ENCODE data around the gene PTPN21.
A peak's percentile ranks its signal among the peaks of the same experiment; 100 is the strongest.

Gene PTPN21

GRCh38 chr14:88565427-88565826 lies 10.6 kb upstream of the PTPN21 start:
- peaks cover 2% of the 10 kb centered on the region for H3K4me1 ChIP-seq (ENCODE audit: insufficient read depth, insufficient read length)
- peaks cover 40% of the 10 kb centered on the region for H3K36me3 ChIP-seq (ENCODE audit: insufficient read depth, insufficient read length, low read length)
- no peaks in the 10 kb centered on the region for H3K9me3 ChIP-seq (ENCODE audit: insufficient read depth, low read length)
- no peak overlapping the region for H3K9ac ChIP-seq (ENCODE audit: insufficient read length, low read depth)
- DNase-seq (ENCODE audit: low read depth, low spot score): no peak
- no peaks in the 10 kb centered on the region for H3K27me3 ChIP-seq (ENCODE audit: insufficient read depth, insufficient read length)
- TF ChIP-seq SUZ12 (IDR thresholded peaks at IDR 0.05; ENCODE audit: extremely low read depth, insufficient read depth, insufficient read length): no peak
- no peak for TF ChIP-seq ZNF274 (IDR thresholded peaks at IDR 0.05; ENCODE audit: low read depth, low read length)
- no peak for TF ChIP-seq YY1 (IDR thresholded peaks at IDR 0.05; ENCODE audit: insufficient read depth, insufficient read length)
- H3K4me3 ChIP-seq (ENCODE audit: insufficient read length, low read depth): no peak overlapping the region

GRCh38 chr14:88563845-88564244 lies 9.0 kb upstream of the PTPN21 start:
- Histone ChIP-seq H3K9me3 (ENCODE audit: insufficient read depth, low read length) (no peaks in the 10 kb centered on the region), H3K4me1 (ENCODE audit: insufficient read depth, insufficient read length) (peaks cover 2% of the 10 kb centered on the region), H3K27me3 (ENCODE audit: insufficient read depth, insufficient read length) (no peaks in the 10 kb centered on the region), H3K9ac (ENCODE audit: insufficient read length, low read depth) (peak overlapping the region; percentile 95), H3K4me3 (ENCODE audit: insufficient read length, low read depth) (peak overlapping the region; percentile 88), H3K36me3 (ENCODE audit: insufficient read depth, insufficient read length, low read length) (peaks cover 24% of the 10 kb centered on the region)
- TF ChIP-seq SUZ12 (IDR thresholded peaks at IDR 0.05; ENCODE audit: extremely low read depth, insufficient read depth, insufficient read length): no peak
- no peak for TF ChIP-seq ZNF274 (IDR thresholded peaks at IDR 0.05; ENCODE audit: low read depth, low read length)
- no peak for DNase-seq (ENCODE audit: low read depth, low spot score)

DNA sequence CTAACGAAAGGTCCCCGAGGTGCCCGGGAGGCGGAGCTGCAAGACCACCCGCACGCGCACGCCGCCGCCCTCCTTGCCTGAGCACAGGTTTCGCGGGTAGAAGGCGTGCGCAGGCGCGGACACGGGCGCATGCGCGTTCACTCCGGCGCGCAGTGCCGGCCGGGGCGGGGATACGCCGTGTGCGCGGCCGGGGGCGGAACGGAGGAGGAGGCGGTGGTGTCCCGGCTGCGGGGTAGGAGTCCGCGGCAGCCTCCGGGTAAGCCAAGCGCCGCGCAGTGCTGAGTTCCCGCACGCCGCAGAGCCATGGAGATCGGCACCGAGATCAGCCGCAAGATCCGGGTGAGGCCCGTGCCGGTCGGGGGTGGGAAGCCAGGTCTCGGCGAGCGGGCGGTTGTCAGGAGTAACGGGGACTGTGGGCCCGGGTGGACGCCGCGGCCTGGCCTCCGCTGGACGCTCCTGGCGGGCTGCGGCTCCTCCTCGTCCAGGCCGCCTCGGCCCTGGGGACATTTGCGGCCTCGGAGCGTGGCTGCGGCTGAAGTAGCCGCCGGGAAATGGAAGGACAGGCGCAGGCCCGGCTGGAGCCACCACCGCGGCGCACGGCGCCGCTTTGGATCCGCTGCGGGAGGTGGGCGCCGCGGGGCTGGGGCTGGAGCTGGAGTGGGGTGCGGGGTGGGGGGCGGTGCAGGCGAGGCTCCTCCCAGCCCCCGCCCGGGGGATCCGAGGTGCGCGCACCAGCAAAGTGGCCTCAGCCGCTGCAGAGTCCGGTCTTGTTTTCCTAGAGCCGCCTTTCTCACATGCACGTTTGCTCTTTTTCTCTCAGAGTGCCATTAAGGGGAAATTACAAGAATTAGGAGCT lies 8.3 kb upstream of the PTPN21 start, which contains the start of gene ZC3H14:
ZC3H14 (plus strand) TSS at position 207 of the 856 bp plus-strand sequence; CDS start at position 304, 97 bp downstream.
- Histone ChIP-seq H3K4me3 (ENCODE audit: insufficient read length, low read depth) (peak within 1 kb of the TSS; percentile 88), H3K9ac (ENCODE audit: insufficient read length, low read depth) (peak within 1 kb of the TSS; percentile 95), H3K27me3 (ENCODE audit: insufficient read depth, insufficient read length) (no peaks in the 10 kb centered on the region), H3K9me3 (ENCODE audit: insufficient read depth, low read length) (no peaks in the 10 kb centered on the region), H3K4me1 (ENCODE audit: insufficient read depth, insufficient read length) (peaks cover 2% of the 10 kb centered on the region), H3K36me3 (ENCODE audit: insufficient read depth, insufficient read length, low read length) (peaks cover 16% of the 10 kb centered on the region)
- peak; percentile 75 for DNase-seq (ENCODE audit: low read depth, low spot score)
- TF ChIP-seq ZNF274 (IDR thresholded peaks at IDR 0.05; ENCODE audit: low read depth, low read length) (no peak), SUZ12 (IDR thresholded peaks at IDR 0.05; ENCODE audit: extremely low read depth, insufficient read depth, insufficient read length) (no peak), YY1 (IDR thresholded peaks at IDR 0.05; ENCODE audit: insufficient read depth, insufficient read length) (no peak)

DNA sequence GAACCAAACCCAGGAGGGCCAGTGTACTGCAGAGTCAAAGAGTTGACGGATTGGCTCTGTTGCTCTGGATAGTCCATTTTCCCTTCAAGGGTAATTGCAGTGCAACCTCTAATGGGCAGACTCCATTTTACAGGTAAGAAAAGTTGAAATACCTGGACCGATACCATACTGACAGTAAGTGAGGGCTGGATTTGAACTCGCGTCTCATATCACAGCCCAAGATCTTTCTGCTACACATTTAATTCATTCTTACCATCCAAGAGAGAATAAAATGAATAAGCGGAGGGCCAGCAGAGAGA lies 7.7 kb upstream of the PTPN21 start:
- TF ChIP-seq YY1 (IDR thresholded peaks at IDR 0.05; ENCODE audit: insufficient read depth, insufficient read length) (no peak), ZNF274 (IDR thresholded peaks at IDR 0.05; ENCODE audit: low read depth, low read length) (no peak), SUZ12 (IDR thresholded peaks at IDR 0.05; ENCODE audit: extremely low read depth, insufficient read depth, insufficient read length) (no peak)
- Histone ChIP-seq H3K9me3 (ENCODE audit: insufficient read depth, low read length) (no peaks in the 10 kb centered on the region), H3K9ac (ENCODE audit: insufficient read length, low read depth) (peak overlapping the region; percentile 95), H3K4me1 (ENCODE audit: insufficient read depth, insufficient read length) (peaks cover 2% of the 10 kb centered on the region), H3K4me3 (ENCODE audit: insufficient read length, low read depth) (peak overlapping the region; percentile 88), H3K36me3 (ENCODE audit: insufficient read depth, insufficient read length, low read length) (peaks cover 11% of the 10 kb centered on the region), H3K27me3 (ENCODE audit: insufficient read depth, insufficient read length) (no peaks in the 10 kb centered on the region)
- DNase-seq (ENCODE audit: low read depth, low spot score): no peak

GRCh38 chr14:88559852-88560251 lies 5.0 kb upstream of the PTPN21 start:
- H3K27me3 ChIP-seq (ENCODE audit: insufficient read depth, insufficient read length): peaks cover 5% of the 10 kb centered on the region
- H3K36me3 ChIP-seq (ENCODE audit: insufficient read depth, insufficient read length, low read length): peaks cover 5% of the 10 kb centered on the region
- TF ChIP-seq SUZ12 (IDR thresholded peaks at IDR 0.05; ENCODE audit: extremely low read depth, insufficient read depth, insufficient read length) (no peak), ZNF274 (IDR thresholded peaks at IDR 0.05; ENCODE audit: low read depth, low read length) (no peak), YY1 (IDR thresholded peaks at IDR 0.05; ENCODE audit: insufficient read depth, insufficient read length) (no peak)
- no peak overlapping the region for H3K9ac ChIP-seq (ENCODE audit: insufficient read length, low read depth)
- no peak overlapping the region for H3K4me3 ChIP-seq (ENCODE audit: insufficient read length, low read depth)
- H3K9me3 ChIP-seq (ENCODE audit: insufficient read depth, low read length): no peaks in the 10 kb centered on the region
- H3K4me1 ChIP-seq (ENCODE audit: insufficient read depth, insufficient read length): peaks cover 2% of the 10 kb centered on the region
- no peak for DNase-seq (ENCODE audit: low read depth, low spot score)

DNA sequence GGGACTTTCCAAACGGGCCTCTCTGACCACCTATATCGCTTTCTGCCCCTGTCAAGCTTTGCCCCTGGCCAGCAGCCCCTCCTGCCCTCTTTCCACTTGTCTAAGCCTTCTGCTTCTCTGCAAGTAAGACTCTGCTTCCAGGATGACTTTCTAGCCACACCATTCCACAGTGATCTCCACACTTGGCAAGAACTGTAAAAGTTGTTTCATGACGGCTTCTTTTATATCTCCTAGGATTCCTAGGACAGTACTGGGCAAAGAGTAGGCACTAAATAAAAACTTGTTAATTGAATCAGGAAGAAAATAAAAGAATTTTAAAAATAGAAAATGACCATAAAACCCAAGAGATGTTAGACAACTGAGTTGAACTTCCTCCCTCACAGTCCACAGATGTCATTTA lies 1.8 kb upstream of the PTPN21 start:
- no peaks in the 10 kb centered on the region for H3K4me1 ChIP-seq (ENCODE audit: insufficient read depth, insufficient read length)
- H3K9me3 ChIP-seq (ENCODE audit: insufficient read depth, low read length): no peaks in the 10 kb centered on the region
- TF ChIP-seq YY1 (IDR thresholded peaks at IDR 0.05; ENCODE audit: insufficient read depth, insufficient read length): no peak
- TF ChIP-seq ZNF274 (IDR thresholded peaks at IDR 0.05; ENCODE audit: low read depth, low read length): no peak
- H3K4me3 ChIP-seq (ENCODE audit: insufficient read length, low read depth): no peak overlapping the region
- H3K27me3 ChIP-seq (ENCODE audit: insufficient read depth, insufficient read length): peaks cover 29% of the 10 kb centered on the region
- no peak overlapping the region for H3K9ac ChIP-seq (ENCODE audit: insufficient read length, low read depth)
- no peaks in the 10 kb centered on the region for H3K36me3 ChIP-seq (ENCODE audit: insufficient read depth, insufficient read length, low read length)
- DNase-seq (ENCODE audit: low read depth, low spot score): no peak

GRCh38 chr14:88553886-88554456 lies 836 bp downstream of the PTPN21 start:
- peak overlapping the region; percentile 76 for H3K9ac ChIP-seq (ENCODE audit: insufficient read length, low read depth)
- no peaks in the 10 kb centered on the region for H3K9me3 ChIP-seq (ENCODE audit: insufficient read depth, low read length)
- peaks cover 6% of the 10 kb centered on the region for H3K36me3 ChIP-seq (ENCODE audit: insufficient read depth, insufficient read length, low read length)
- H3K4me3 ChIP-seq (ENCODE audit: insufficient read length, low read depth): peak overlapping the region; percentile 53
- no peaks in the 10 kb centered on the region for H3K4me1 ChIP-seq (ENCODE audit: insufficient read depth, insufficient read length)
- no peak for DNase-seq (ENCODE audit: low read depth, low spot score)
- H3K27me3 ChIP-seq (ENCODE audit: insufficient read depth, insufficient read length): peaks cover 29% of the 10 kb centered on the region
- TF ChIP-seq ZNF274 (IDR thresholded peaks at IDR 0.05; ENCODE audit: low read depth, low read length) (no peak), YY1 (IDR thresholded peaks at IDR 0.05; ENCODE audit: insufficient read depth, insufficient read length) (no peak), SUZ12 (IDR thresholded peaks at IDR 0.05; ENCODE audit: extremely low read depth, insufficient read depth, insufficient read length) (no peak)
